ENCODE data around the gene GRAMD1C. TPM values are rescaled to one million over a fixed set of nuclear protein-coding genes. Genes with fewer than 3 reads are reported as not detected.

Gene GRAMD1C
- total and polyA plus RNA-seq, 12 donors: 0.37 to 4.7 (median 1.2) TPM

- H3K9me3 ChIP-seq: no peaks in the 10 kb centered on the region
- no peak for DNase-seq
- no peaks in the 10 kb centered on the region for H3K27me3 ChIP-seq
- no peaks in the 10 kb centered on the region for H3K4me1 ChIP-seq
- 53 to 55% methylated on average over 2 of the region's 2 CpGs for WGBS, 2 donors
- no peak overlapping the region for H3K4me3 ChIP-seq
- intact Hi-C loops (cut with DNase I): loop anchor here in 7 of 10 donors (5.0 to 10.0 kb wide), 5 partner anchors 70 to 177 kb away; partner anchors contain the start of gene GRAMD1C (in 3 of the 7)
- no peak overlapping the region for H3K27ac ChIP-seq
- TF ChIP-seq, protein P1, sequence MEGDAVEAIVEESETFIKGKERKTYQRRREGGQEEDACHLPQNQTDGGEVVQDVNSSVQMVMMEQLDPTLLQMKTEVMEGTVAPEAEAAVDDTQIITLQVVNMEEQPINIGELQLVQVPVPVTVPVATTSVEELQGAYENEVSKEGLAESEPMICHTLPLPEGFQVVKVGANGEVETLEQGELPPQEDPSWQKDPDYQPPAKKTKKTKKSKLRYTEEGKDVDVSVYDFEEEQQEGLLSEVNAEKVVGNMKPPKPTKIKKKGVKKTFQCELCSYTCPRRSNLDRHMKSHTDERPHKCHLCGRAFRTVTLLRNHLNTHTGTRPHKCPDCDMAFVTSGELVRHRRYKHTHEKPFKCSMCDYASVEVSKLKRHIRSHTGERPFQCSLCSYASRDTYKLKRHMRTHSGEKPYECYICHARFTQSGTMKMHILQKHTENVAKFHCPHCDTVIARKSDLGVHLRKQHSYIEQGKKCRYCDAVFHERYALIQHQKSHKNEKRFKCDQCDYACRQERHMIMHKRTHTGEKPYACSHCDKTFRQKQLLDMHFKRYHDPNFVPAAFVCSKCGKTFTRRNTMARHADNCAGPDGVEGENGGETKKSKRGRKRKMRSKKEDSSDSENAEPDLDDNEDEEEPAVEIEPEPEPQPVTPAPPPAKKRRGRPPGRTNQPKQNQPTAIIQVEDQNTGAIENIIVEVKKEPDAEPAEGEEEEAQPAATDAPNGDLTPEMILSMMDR (IDR thresholded peaks at IDR 0.05): no peak
- no peaks in the 10 kb centered on the region for H3K36me3 ChIP-seq
- ATAC-seq: no peak
These were observed 76.1 kb downstream of the GRAMD1C start for GRCh38 chr3:113914646-113915045.

DNA sequence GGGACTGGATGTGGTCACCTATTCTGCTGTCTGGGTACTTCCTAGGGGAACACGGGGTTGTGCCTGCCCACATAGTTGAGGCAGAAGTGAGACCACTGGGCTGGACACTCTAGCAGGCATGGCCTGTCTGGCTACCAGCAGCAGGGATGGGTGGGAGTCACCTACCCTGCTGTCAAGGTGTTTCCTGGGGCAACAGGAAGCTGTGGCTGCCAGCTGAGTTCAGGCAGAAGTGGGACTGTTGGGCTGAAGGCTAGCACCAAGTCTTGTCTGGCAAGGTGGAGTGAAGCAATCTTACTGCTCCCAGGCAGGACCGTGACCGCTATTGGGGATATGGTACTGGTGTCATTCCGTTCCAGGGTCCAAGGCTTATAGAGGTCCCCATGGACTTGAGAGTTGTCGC is 89.0 kb downstream of the GRAMD1C start:
- DNase-seq: no peak
- Histone ChIP-seq H3K27ac (no peak overlapping the region), H3K27me3 (no peaks in the 10 kb centered on the region), H3K4me3 (no peak overlapping the region), H3K9me3 (peaks cover 0 to 23% (median 13%) of the 10 kb centered on the region in 11 donors), H3K36me3 (no peaks in the 10 kb centered on the region), H3K4me1 (no peaks in the 10 kb centered on the region)
- no peak for ATAC-seq
- intact Hi-C loops (cut with DNase I): no loop called here
- TF ChIP-seq, protein P1 (IDR thresholded peaks at IDR 0.05): no peak
- WGBS, 2 donors: 78 to 88% methylated on average over 5 of the region's 5 CpGs

- TF ChIP-seq, protein P1 (IDR thresholded peaks at IDR 0.05): no peak
- H3K9me3 ChIP-seq: no peaks in the 10 kb centered on the region
- peak overlapping the region in 3 of 10 donors; percentile 7 to 30 (median 24) for H3K27ac ChIP-seq
- DNase-seq (no peak), ATAC-seq (no peak)
- H3K27me3 ChIP-seq: peaks cover 0 to 12% (median 0%) of the 10 kb centered on the region in 7 donors
- WGBS, 2 donors: 87 to 92% methylated on average over 7 of the region's 7 CpGs
- intact Hi-C loops (cut with DNase I): loop anchor here in 2 of 10 donors (5.0 to 10.0 kb wide), 2 partner anchors 108 to 110 kb away; partner anchors contain the start of genes CCDC191 (in 2 of the 2) and QTRT2 (in 2 of the 2)
- no peaks in the 10 kb centered on the region for H3K36me3 ChIP-seq
- peaks cover 0 to 16% (median 11%) of the 10 kb centered on the region in 9 donors for H3K4me1 ChIP-seq
- peak overlapping the region in 8 of 10 donors; percentile 60 to 88 (median 76) for H3K4me3 ChIP-seq
These were observed 108.2 kb downstream of the GRAMD1C start for GRCh38 chr3:113946831-113947230.

DNA sequence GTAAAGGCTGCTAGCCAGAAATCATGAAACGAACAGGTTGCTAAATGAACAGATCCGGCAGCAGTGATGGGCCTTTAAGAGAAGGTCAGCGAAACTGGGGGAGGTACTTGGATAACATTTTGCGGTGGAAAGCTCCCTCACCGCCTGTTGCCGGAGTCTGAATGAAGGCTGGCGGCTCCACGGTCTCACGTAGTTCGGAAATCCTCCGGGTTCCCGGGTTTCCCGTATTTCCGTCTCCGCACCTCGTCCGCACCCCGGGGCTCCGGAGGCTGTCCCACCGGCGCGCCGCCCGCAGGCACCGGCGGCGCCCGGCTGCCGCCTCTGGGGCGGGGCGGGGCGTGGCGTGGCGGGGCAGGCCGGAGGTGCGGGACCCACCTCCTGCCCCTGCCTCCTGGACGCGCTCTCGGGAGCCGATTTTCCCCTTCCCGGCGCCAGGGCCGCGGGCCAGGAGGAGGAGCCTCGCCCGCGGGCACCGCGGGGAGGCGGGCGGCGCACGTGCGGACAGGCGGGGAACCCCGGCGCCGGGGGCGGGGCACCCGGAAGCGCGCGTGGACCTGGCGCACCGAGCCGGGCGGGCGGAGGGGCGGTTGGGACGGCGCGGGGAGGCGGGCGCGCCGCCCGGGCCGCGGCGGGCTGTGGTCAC is 108.9 kb downstream of the GRAMD1C start, which contains the start of gene ZDHHC23:
ZDHHC23 (plus strand) TSS at position 642 of the 643 bp plus-strand sequence. CDS start 790 bp downstream, outside the sequence.
- TF ChIP-seq, protein P1 (IDR thresholded peaks at IDR 0.05): no peak
- intact Hi-C loops (cut with DNase I): loop anchor here in 2 of 10 donors (5.0 to 10.0 kb wide), 2 partner anchors 107 to 110 kb away; partner anchors contain the start of genes CCDC191 (in 2 of the 2) and QTRT2 (in 2 of the 2)
- DNase-seq (peak; percentile 47 to 79), ATAC-seq (peak; percentile 83 to 93 (median 88))
- Histone ChIP-seq H3K4me3 (peak within 1 kb of the TSS; percentile 60 to 88 (median 73)), H3K4me1 (peaks cover 0 to 16% (median 11%) of the 10 kb centered on the region in 9 donors), H3K27me3 (peaks cover 0 to 12% (median 0%) of the 10 kb centered on the region in 7 donors), H3K27ac (peak within 1 kb of the TSS in 5 of 10 donors; percentile 7 to 56 (median 30)), H3K36me3 (no peaks in the 10 kb centered on the region), H3K9me3 (no peaks in the 10 kb centered on the region)
- 1% methylated on average over 57 to 80 of the region's 80 CpGs for WGBS, 2 donors
